GM12875 (cell line): ENCODE results near the gene SRGN.

ENCODE experiments used
- H3K4me3 ChIP-seq: one replicate; pipeline ENCODE4 v1.5.1; 2011; ENCODE audit warnings: low read depth, low read length, control low read depth
- TF ChIP-seq, protein P1 (sequence below): IDR thresholded peaks from 2 replicates; pipeline ENCODE4 v1.5.1; 2011; ENCODE audit warnings: low read depth, mild to moderate bottlenecking, control low read depth, inconsistent platforms, low read length, moderate library complexity, borderline replicate concordance; ENCODE audit not compliant: insufficient read depth

SRGN gene

DNA sequence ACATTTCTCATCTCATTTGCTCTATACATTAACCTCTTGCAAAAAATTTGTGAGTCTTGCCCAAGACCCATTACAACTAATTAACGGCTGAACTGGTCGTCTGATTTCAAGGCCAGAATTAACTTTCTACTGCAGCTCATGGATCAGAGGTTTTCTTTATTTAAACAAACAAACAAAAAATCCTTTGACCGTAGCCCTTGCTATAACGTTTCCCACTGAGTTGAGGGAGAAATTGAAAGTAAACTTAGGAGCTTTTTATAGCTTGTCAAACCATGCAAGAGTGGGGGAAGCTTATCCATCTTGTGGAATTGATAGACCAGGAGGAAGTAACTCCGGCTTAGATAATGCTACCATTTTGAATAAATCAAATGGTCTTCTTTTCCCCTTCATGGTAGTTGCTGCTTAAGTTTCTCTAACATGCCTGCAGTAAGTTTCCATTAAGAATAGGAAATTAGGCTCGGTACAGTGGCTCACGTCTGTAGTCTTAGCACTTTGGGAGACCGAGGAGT is 3.3 kb downstream of the SRGN start:
- H3K4me3 ChIP-seq: peak overlapping the region; percentile 51
- TF ChIP-seq, protein P1, sequence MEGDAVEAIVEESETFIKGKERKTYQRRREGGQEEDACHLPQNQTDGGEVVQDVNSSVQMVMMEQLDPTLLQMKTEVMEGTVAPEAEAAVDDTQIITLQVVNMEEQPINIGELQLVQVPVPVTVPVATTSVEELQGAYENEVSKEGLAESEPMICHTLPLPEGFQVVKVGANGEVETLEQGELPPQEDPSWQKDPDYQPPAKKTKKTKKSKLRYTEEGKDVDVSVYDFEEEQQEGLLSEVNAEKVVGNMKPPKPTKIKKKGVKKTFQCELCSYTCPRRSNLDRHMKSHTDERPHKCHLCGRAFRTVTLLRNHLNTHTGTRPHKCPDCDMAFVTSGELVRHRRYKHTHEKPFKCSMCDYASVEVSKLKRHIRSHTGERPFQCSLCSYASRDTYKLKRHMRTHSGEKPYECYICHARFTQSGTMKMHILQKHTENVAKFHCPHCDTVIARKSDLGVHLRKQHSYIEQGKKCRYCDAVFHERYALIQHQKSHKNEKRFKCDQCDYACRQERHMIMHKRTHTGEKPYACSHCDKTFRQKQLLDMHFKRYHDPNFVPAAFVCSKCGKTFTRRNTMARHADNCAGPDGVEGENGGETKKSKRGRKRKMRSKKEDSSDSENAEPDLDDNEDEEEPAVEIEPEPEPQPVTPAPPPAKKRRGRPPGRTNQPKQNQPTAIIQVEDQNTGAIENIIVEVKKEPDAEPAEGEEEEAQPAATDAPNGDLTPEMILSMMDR: no peak

DNA sequence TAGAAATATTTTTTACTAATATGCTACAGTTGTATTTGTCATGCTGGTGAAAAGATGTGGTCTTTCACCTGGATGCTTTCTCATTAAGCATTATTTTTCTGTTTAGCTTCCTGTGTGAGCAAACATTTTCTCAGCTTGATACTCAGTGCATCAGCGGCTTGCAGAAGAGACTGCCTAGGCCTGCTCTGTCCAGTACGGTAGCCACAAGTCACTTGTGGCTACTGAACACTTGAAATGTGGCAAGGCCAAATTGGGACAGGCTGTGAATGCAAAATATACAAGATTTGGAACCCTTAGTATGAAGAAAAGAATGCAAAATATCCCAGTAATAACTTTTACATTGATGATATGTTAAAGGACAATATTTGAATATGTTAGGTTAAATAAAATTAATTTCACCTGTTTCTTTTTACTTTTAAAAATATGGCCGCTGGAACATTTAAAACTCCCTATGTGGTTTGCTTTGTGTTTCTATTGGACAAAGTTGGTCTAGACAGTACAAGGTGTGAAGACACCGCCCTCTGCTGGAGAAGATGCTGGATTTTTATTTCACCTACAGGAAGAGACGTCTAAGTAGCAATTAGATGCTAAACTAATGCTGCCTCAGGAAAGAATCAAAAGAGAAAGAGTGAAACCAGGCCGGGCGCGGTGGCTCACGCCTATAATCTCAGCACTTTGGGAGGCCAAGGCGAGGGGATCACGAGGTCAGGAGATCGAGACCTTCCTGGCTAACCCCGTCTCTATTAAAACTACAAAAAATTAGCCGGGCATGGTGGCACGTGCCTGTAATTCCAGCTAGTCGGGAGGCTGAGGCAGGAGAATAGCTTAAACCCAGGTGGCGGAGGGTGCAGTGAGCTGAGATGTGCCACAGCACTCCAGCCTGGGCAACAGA is 5.3 kb downstream of the SRGN start:
- TF ChIP-seq, protein P1: peak; percentile 52; the same call in 1 of the 2 replicates
- H3K4me3 ChIP-seq: no peak overlapping the region

DNA sequence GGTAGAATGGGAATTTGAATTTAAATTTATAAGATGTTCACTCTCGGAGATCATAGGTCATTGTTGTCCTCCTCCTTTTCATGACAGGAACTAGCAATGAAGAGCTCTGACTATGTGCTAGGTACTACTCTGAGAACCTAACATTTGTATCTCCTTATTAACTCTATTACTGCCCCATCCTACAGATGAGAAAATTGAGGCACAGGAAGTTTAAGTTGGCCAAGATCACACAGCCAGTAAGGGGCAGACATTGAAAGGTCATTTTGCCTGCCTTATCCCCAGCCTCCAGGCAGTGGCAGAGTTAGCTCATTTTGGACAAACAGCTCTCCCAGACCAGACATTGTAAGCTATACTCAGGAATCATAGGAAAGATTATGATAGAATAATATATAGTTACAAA is 6.0 kb downstream of the SRGN start:
- TF ChIP-seq, protein P1: no peak
- no peak overlapping the region for H3K4me3 ChIP-seq

DNA sequence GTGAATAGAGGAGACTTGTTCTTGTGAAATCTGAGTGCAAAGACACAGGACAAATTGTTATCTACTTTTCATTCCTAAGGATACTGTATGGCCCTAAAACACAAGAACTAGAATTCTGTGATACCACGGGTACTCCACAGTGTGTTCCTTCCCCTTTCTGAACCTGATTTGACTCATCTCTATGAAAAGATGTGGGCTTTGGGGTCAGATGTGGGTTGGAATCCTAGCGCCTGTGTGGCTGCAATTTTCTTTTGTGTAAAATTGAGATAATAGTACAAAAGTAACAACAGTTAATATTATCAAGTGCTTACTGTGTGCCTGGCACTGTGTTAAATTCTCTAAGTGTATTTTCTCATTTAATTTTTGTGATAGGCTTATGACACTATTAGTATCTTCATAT is 8.1 kb downstream of the SRGN start:
- H3K4me3 ChIP-seq: no peak overlapping the region
- TF ChIP-seq, protein P1: no peak

DNA sequence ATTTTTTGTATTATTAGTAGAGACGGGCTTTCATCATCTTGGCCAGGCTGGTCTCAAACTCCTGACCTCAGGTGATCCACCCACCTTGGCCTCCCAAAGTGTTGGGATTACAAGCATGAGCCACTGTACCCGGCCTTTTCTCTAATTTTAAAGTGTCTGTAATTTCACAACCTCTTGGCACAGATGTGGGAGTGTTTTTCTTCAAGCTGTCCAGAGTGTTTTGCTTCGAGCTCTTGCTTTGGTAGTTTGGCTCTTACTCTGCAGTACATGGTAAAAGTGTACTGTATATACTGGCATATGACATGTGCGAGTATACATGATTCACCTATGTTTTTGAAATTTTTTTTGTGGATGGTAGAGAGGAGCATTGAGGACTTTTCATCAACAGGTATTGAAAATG is 9.8 kb downstream of the SRGN start:
- no peak overlapping the region for H3K4me3 ChIP-seq
- TF ChIP-seq, protein P1: no peak

DNA sequence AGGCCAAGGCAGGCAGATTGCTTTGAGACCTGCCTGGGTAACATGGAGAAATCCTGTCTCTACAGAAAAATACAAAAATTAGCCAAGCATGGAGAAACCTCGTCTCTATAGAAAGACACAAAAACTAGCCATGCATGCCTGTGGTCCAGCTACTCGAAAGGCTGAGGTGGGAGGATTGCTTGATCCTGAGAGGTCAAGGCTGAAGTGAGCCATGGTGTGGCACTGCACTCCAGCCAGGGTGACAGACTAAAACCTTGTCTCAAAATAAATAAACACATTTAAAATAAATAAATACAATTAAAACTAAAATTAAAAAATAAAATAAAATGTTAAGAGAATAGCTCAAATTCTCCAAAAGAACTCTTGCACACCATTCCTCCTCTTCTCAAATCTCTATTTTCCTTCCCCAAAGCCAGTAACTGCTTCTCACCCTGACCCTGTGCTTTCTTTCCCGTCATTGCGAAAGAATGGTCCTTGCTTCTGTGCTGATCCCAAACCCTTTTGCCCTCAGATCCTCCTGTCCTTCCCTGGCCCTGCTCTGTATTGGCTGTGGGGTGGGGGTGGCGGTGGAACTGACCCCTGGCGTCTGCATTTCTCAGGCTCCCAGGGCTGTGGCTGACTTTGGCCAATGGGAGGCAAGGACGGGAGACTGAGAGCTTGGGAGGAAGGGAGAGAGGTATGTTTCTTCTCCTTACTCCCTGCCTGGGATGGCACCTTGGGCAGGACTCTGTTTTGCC is 12.4 kb downstream of the SRGN start:
- TF ChIP-seq, protein P1: no peak
- no peak overlapping the region for H3K4me3 ChIP-seq
